Parathyroid adenoma (tissue), 2 donors: ENCODE measurements around the gene XAGE3.
"Not testable (repeated sequence)": the region's sequence is repeated elsewhere in the genome, so short reads cannot be mapped to it uniquely, and the experiment has no call there.

Experiments used
- H2AFZ ChIP-seq: fragments of 300-600 bp; sonication (generic); one replicate; pipeline ENCODE4 v1.7.0; 2017; ENCODE audit warnings: antibody characterized with exemption, mild to moderate bottlenecking
- H3K27ac ChIP-seq: fragments of 300-600 bp; sonication (generic); one replicate; pipeline ENCODE4 v1.7.0; 2017
- H3K27me3 ChIP-seq: fragments of 300-600 bp; sonication (generic); one replicate; pipeline ENCODE4 v1.7.0; 2017; ENCODE audit warnings: low read length; ENCODE audit not compliant: control insufficient read depth, insufficient read depth
- H3K36me3 ChIP-seq: fragments of 300-600 bp; sonication (generic); one replicate; pipeline ENCODE4 v1.7.0; 2017; ENCODE audit warnings: low read length; ENCODE audit not compliant: control insufficient read depth, insufficient read depth
- H3K4me1 ChIP-seq: fragments of 300-600 bp; sonication (generic); one replicate; pipeline ENCODE4 v1.7.0; 2017; ENCODE audit warnings: control low read depth
- H3K4me2 ChIP-seq: fragments of 300-600 bp; sonication (generic); one replicate; pipeline ENCODE4 v1.7.0; 2017; ENCODE audit warnings: low read length
- H3K4me3 ChIP-seq: fragments of 300-600 bp; sonication (generic); one replicate; pipeline ENCODE4 v1.7.0; 2017; ENCODE audit warnings: low read depth, low read length
- H3K79me2 ChIP-seq: fragments of 300-600 bp; sonication (generic); one replicate; pipeline ENCODE4 v1.7.0; 2017; ENCODE audit warnings: control low read depth
- H3K9ac ChIP-seq: fragments of 300-600 bp; sonication (generic); one replicate; pipeline ENCODE4 v1.7.0; 2017; ENCODE audit warnings: mild to moderate bottlenecking
- H3K9me3 ChIP-seq: fragments of 300-600 bp; sonication (generic); one replicate; pipeline ENCODE4 v1.7.0; 2017; ENCODE audit warnings: low read length; ENCODE audit not compliant: control insufficient read depth
- TF ChIP-seq, protein P1 (sequence below): fragments of 300-600 bp; sonication (generic); IDR thresholded peaks from one replicate; pipeline ENCODE4 v1.7.0; 2017; ENCODE audit warnings: antibody characterized with exemption, mild to moderate bottlenecking
- donor health status: primary hyperparathyroidism.

XAGE3 gene

DNA sequence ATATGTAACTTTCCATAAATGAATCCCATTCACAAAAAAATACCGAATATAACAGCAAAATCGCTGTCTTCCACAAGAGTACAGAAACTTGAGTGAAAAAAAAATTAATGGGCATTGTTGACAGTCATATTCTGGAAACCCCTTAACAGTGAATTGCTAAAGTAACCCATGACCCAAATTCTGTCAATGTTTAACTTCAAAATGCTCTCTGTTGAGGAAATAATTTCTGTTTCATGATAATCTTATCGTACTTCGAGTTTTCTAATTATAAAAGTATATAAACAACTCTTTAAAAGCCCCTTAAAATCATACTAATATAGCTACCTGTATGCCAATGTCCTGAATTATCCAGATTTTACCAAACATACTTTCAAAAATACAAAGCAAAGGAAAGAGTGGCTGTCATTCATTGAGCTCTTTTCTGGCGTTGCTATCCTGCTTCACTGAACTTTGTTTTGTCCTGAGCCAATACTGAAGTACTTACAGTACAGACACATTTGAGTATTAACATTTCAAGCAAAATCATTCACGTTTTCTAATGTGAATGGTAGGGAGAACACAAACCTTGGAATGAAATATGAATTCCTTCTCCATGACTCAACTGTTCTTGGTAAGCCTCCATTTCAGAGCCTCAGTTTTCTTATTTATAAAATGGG, 2.4 kb downstream of the XAGE3 start:
- H3K36me3 ChIP-seq: no peaks in the 10 kb centered on the region
- H3K4me1 ChIP-seq: no peaks in the 10 kb centered on the region
- no peaks in the 10 kb centered on the region for H3K79me2 ChIP-seq
- no peak overlapping the region for H3K4me3 ChIP-seq
- H3K27ac ChIP-seq: no peak overlapping the region
- H2AFZ ChIP-seq: no peak overlapping the region
- H3K4me2 ChIP-seq: no peak overlapping the region
- no peaks in the 10 kb centered on the region for H3K9me3 ChIP-seq
- TF ChIP-seq, protein P1, sequence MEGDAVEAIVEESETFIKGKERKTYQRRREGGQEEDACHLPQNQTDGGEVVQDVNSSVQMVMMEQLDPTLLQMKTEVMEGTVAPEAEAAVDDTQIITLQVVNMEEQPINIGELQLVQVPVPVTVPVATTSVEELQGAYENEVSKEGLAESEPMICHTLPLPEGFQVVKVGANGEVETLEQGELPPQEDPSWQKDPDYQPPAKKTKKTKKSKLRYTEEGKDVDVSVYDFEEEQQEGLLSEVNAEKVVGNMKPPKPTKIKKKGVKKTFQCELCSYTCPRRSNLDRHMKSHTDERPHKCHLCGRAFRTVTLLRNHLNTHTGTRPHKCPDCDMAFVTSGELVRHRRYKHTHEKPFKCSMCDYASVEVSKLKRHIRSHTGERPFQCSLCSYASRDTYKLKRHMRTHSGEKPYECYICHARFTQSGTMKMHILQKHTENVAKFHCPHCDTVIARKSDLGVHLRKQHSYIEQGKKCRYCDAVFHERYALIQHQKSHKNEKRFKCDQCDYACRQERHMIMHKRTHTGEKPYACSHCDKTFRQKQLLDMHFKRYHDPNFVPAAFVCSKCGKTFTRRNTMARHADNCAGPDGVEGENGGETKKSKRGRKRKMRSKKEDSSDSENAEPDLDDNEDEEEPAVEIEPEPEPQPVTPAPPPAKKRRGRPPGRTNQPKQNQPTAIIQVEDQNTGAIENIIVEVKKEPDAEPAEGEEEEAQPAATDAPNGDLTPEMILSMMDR: no peak
- H3K9ac ChIP-seq: no peak overlapping the region
- no peaks in the 10 kb centered on the region for H3K27me3 ChIP-seq

DNA sequence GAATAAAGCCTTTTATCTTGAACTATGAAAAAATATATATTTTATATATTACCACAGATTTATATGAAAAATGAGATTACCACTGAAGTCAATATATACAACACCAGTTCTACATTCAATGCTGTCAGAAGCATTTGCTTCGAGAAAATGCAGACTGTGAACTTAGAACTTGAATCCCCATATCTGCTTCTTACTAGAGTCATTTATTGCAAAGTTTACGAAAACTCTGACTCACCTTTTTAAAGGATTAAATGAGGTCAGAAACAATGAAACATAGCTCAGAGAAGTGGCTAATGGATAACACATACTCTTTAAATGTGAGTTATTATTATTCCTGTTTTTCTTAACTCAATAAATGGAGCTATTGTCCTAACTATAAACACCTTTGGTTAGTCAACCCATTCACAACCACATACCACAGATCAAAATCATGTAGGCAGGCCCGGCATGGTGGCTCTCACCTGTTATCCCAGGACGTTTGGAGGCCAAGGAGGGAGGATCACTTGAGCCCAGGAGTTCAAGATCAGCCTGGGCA, 10.8 kb downstream of the XAGE3 start:
- not testable (repeated sequence) for H3K4me1 ChIP-seq, H3K4me2 ChIP-seq, H3K4me3 ChIP-seq, H3K27me3 ChIP-seq, H3K9me3 ChIP-seq, H3K79me2 ChIP-seq, H3K36me3 ChIP-seq, H3K27ac ChIP-seq, H2AFZ ChIP-seq, H3K9ac ChIP-seq

DNA sequence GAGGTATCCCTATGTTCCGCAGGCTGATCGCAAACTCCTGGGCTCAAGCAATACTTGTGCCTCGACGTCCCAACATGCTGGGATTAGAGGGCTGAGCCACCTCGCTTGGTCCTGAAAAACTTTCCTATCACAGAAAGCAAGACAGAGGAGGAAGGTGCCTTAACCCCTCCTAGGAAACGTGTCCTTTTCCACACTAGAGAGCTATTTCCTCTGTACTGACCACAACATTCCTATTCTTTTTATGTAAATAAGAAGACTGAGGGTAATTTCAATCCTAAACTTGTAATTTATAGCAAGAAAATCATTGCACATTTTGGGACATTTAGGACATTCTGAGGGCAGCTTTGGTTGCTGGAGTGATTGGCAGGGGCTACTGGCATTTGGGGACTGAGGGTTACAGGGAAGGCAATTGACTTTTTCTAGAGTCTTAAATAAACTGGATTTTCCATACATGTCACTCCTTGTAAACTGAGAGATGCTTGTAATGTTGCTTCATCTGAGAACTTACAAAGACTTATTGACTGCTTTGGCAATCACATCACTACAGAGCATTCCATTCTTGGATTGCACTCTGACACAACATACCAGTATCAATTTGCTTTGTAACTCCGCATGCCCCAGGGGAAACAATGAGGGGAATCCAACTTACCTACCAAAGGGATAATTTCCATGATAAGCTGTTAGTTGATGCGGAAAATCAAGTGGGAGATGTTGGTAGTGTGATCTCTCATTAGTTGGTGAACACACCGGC, 15.6 kb downstream of the XAGE3 start:
- Histone ChIP-seq H3K36me3 (no peaks in the 10 kb centered on the region), H3K9me3 (no peaks in the 10 kb centered on the region), H3K9ac (no peak overlapping the region), H3K27ac (no peak overlapping the region), H2AFZ (no peak overlapping the region), H3K4me2 (no peak overlapping the region), H3K4me1 (no peaks in the 10 kb centered on the region), H3K27me3 (no peaks in the 10 kb centered on the region), H3K4me3 (no peak overlapping the region), H3K79me2 (no peaks in the 10 kb centered on the region)
- TF ChIP-seq, protein P1: no peak

DNA sequence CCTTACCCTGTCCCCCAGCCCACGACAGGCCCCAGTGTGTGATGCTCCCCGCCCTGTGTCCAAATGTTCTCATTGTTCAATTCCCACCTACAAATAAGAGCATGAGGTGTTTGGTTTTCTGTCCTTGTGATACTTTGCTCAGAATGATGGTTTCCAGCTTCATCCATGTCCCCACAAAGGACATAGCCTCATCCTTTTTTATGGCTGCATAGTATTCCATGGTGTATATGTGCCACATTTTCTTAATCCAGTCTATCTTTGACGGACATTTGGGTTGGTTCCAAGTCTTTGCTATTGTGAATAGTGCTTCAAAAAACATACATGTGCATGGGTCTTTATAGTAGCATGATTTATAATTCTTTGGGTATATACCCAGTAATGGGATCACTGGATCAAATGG, 24.3 kb downstream of the XAGE3 start:
- H3K4me3 ChIP-seq: not testable (repeated sequence)

DNA sequence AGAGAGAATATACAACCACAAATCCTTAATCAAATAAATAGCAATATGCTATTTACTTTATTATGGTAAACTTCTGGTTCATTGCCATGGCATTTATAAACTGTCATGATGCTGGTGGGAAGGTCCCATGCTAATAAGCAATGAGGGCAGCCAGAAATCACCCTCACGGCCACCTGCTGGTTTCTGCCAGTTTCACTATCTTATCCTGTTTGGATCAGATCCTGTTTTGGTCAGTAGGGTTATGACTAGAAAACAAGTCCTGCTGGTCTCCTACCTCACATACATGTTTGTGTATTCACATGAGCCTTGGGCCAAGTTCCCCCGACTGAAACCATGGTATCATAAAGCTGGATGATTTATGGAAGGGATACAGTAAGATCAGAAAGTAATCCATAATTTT, 28.7 kb downstream of the XAGE3 start:
- TF ChIP-seq, protein P1: no peak
- Histone ChIP-seq H3K9me3 (no peaks in the 10 kb centered on the region), H3K36me3 (no peaks in the 10 kb centered on the region), H2AFZ (no peak overlapping the region), H3K4me3 (no peak overlapping the region), H3K4me2 (no peak overlapping the region), H3K79me2 (no peaks in the 10 kb centered on the region), H3K27ac (no peak overlapping the region), H3K9ac (no peak overlapping the region), H3K4me1 (no peaks in the 10 kb centered on the region), H3K27me3 (no peaks in the 10 kb centered on the region)

More for the DNA sequence above, 24.3 kb downstream of the XAGE3 start:
- H3K79me2 ChIP-seq, H3K9ac ChIP-seq, H3K27ac ChIP-seq, H3K4me2 ChIP-seq, H2AFZ ChIP-seq, H3K9me3 ChIP-seq, H3K36me3 ChIP-seq, H3K4me1 ChIP-seq, H3K27me3 ChIP-seq: not testable (repeated sequence)
